Calu3 (cell line): ENCODE results near the gene DEPDC5. TPM values are rescaled to one million over a fixed set of nuclear protein-coding genes. Genes with fewer than 3 reads are reported as not detected.

Experiments
- BruUV-seq: library from RNA; stranded (reverse); fragments of 400-500 nt; replicated peaks from 2 replicates; lab custom pipeline; 2021; lab: Mats Ljungman, UMichigan
- CTCF ChIA-PET: fragments of 300-600 bp; sonication (Branson Sonifier 250); formaldehyde crosslinking; loops from one replicate; lab custom pipeline; 2022; ENCODE audit warnings: antibody characterized with exemption; lab: Charles Lee
- DNase-seq: peaks from one replicate; pipeline ENCODE4 v3.0.0; 2022
- H3K27ac Mint-ChIP-seq: one replicate; pipeline ENCODE4 v1.8.0; 2022; ENCODE audit warnings: mixed read lengths; ENCODE audit not compliant: unreplicated experiment
- H3K27me3 Mint-ChIP-seq: one replicate; pipeline ENCODE4 v1.8.0; 2022; ENCODE audit warnings: mixed read lengths; ENCODE audit not compliant: unreplicated experiment
- H3K36me3 Mint-ChIP-seq: one replicate; pipeline ENCODE4 v1.8.0; 2022; ENCODE audit warnings: mild to moderate bottlenecking, moderate library complexity, mixed read lengths; ENCODE audit not compliant: insufficient read depth, unreplicated experiment
- H3K4me1 Mint-ChIP-seq: one replicate; pipeline ENCODE4 v1.8.0; 2022; ENCODE audit warnings: mild to moderate bottlenecking, low read depth, mixed read lengths; ENCODE audit not compliant: unreplicated experiment
- H3K4me3 Mint-ChIP-seq: one replicate; pipeline ENCODE4 v1.8.0; 2022; ENCODE audit warnings: mild to moderate bottlenecking, low read depth, moderate library complexity, mixed read lengths; ENCODE audit not compliant: unreplicated experiment
- H3K9me3 Mint-ChIP-seq: one replicate; pipeline ENCODE4 v1.8.0; 2022; ENCODE audit warnings: low read depth, mixed read lengths; ENCODE audit not compliant: unreplicated experiment
- intact Hi-C: fragments of 100-400 bp; cut with micrococcal nuclease; formaldehyde crosslinking; loops from one replicate; pipeline ENCODE4 v1.10.0; 2022; ENCODE audit not compliant: unreplicated experiment
- total RNA-seq: library from RNA; stranded (reverse); gene quantifications from 2 replicates; pipeline ENCODE4 v1.2.3, GENCODE V29; 2022
- TF ChIP-seq, protein P1 (sequence below): fragments of 200-600 bp; IDR thresholded peaks from one replicate; pipeline ENCODE4 v1.8.0; 2022; ENCODE audit warnings: antibody characterized with exemption; ENCODE audit not compliant: unreplicated experiment

Gene DEPDC5
- total RNA-seq, 1 experiment from 2014 or later = 33.1 TPM

DNA sequence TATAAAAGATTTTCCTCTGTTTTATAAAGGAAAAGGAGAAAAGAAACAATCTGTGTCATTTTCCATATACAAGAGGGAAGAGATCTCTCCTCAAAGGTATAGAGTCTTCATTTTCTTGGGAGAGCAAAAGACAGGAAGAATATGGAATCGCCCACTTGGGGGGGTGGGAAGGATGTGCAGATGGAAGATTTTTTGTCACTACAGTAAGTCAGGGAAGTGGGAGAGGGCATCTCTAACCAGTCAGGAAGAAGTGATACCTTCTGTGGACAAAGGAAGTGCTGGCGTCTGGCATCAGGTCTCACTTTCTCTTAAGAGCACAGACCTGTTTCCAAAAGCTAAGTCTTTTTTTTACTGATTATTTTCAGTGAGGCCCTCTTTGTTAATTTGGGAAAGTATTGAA is 5.3 kb upstream of the DEPDC5 start:
- no peaks in the 10 kb centered on the region for H3K9me3 Mint-ChIP-seq
- H3K27ac Mint-ChIP-seq = peak overlapping the region; percentile 77
- no peak for DNase-seq
- H3K27me3 Mint-ChIP-seq = no peaks in the 10 kb centered on the region
- H3K4me1 Mint-ChIP-seq = peaks cover 25% of the 10 kb centered on the region
- peaks cover 49% of the 10 kb centered on the region for H3K36me3 Mint-ChIP-seq
- TF ChIP-seq, protein P1, sequence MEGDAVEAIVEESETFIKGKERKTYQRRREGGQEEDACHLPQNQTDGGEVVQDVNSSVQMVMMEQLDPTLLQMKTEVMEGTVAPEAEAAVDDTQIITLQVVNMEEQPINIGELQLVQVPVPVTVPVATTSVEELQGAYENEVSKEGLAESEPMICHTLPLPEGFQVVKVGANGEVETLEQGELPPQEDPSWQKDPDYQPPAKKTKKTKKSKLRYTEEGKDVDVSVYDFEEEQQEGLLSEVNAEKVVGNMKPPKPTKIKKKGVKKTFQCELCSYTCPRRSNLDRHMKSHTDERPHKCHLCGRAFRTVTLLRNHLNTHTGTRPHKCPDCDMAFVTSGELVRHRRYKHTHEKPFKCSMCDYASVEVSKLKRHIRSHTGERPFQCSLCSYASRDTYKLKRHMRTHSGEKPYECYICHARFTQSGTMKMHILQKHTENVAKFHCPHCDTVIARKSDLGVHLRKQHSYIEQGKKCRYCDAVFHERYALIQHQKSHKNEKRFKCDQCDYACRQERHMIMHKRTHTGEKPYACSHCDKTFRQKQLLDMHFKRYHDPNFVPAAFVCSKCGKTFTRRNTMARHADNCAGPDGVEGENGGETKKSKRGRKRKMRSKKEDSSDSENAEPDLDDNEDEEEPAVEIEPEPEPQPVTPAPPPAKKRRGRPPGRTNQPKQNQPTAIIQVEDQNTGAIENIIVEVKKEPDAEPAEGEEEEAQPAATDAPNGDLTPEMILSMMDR = no peak
- H3K4me3 Mint-ChIP-seq = peak overlapping the region; percentile 83
- BruUV-seq = no TSS peak
- CTCF ChIA-PET = no interaction called here
- intact Hi-C loops = no loop called here

DNA sequence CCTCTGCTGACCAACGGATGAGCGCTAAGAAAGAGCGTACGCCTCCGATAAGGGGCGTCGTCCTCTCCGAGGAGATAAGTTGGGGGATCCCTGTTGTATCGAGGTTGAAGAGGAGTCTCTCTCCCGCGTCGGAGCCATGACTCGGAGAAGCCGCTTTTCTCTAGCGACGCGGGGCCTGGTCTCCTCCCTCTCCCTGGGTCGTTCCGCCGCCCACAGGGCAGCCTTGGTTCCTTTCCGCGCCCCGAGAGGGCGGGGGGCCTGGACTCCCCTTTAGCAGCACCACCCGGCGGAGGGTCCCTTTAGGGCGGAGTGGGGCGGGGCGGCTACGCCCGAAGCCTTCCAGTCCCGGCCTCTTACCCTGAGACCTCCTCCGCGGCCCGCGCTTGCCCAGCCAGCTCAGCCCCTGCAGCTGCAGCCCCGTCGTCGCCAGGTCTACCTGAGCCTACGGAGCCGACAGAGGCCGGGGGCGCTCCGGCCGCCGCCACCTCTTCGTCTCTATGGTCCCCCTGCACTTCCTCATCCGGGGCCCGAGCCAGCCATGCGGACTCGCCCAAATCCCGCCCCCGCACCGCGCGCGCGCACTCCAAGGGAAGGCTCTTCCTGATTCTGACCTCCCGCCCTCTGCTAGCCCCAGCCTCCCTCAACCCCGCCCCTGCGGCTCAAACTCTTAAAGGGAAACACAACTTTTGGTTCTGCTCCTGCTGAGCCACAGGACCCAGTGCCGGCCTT is 4.0 kb upstream of the DEPDC5 start, which contains the start of gene PRR14L:
Gene PRR14L (minus strand): TSS at position 497 of the 729 bp plus-strand sequence. CDS start 11,272 bp downstream, outside the sequence.
- intact Hi-C loops = loop anchor here (5.0 kb wide), 2 partner anchors 87 to 198 kb away; partner anchors contain the start of gene PISD
- TF ChIP-seq, protein P1 = no peak
- Mint-ChIP-seq H3K4me1 (peaks cover 33% of the 10 kb centered on the region), H3K9me3 (no peaks in the 10 kb centered on the region), H3K36me3 (peaks cover 57% of the 10 kb centered on the region), H3K27ac (peak within 1 kb of the TSS; percentile 77), H3K27me3 (no peaks in the 10 kb centered on the region), H3K4me3 (peak within 1 kb of the TSS; percentile 83)
- BruUV-seq = no TSS peak
- peak; percentile 98 for DNase-seq
- CTCF ChIA-PET = no interaction called here

DNA sequence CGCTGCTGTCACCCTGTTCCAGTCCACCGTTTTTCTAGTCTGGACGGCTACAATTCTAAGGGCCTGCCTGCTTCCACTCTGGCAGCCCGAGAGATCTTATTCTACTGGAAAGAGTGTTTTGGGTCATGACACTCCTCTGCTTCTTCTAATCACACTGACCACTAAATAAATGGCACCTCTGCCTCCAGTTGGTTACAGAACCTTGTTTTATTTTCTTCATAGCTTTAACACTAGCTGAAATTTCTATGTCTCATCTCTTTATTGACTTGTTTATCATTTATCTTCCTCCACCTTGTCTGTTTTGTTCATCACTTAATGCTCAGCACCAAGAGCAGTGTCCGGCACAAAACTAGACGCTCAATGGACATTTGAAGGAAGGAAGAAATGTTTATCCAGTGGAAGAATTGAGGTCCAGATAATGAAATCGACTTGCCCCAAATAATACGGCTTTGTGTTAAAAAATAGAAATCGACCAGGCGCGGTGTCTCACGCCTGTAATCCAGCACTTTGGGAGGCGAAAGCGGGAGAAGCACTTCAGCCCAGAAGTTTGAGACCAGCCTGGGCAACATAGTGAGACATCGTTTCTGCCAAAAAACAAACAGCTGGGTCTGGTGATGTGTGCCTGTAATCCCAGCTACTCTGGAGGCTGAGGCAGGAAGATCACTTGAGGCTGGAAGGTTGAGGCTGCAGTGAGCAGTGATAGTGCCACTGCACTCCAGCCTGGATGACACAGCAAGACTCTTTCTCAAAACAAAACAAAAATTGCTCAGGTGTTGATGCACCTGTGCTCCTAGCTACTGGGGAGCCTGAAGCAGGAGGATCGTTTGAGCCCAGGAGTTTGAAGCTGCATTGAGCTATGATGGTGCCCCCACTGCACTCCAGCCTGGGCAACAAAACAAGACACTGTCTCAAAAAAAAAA is 3.2 kb upstream of the DEPDC5 start:
- no peaks in the 10 kb centered on the region for H3K27me3 Mint-ChIP-seq
- BruUV-seq = no TSS peak
- peak overlapping the region; percentile 77 for H3K27ac Mint-ChIP-seq
- no peaks in the 10 kb centered on the region for H3K9me3 Mint-ChIP-seq
- intact Hi-C loops = loop anchor here (5.0 kb wide), 2 partner anchors 88 to 197 kb away; partner anchors contain the start of gene PISD
- peak overlapping the region; percentile 83 for H3K4me3 Mint-ChIP-seq
- CTCF ChIA-PET = no interaction called here
- DNase-seq = no peak
- peaks cover 55% of the 10 kb centered on the region for H3K36me3 Mint-ChIP-seq
- TF ChIP-seq, protein P1 = no peak
- peaks cover 41% of the 10 kb centered on the region for H3K4me1 Mint-ChIP-seq

DNA sequence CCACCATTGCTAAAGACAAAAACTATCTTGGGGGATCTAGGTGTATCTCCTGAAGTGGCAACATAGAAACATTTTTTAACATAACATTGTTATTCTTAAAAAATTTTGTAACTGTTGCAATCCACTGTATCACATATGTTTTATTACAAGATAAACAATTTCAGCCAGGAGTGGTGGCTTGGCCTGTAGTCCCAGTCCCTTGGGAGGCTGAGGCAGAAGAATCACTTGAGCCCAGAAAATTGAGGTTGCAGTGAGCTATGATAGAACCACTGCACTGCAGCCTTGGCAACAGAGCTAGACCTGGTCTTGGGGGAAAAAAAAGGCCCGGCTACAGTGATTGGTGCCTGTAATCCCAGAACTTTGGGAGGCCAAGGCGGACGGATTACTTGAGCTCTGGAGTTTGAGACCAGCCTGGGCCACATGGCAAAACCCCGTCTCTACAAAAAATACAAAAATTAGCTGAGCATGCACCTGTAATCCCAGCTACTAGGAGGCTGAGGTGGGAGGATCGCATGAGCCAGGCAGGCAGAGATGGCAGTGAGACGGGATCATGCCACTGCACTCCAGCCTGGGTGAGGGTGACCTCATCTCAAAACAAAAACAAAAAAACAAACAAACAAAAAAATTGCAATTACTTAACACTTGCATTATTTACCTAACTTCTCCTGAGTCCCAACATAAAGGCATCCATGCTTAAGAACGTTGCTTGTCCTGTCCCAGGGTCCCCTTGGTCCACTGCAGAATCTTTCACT is 1.5 kb upstream of the DEPDC5 start:
- peak overlapping the region; percentile 84 for H3K4me3 Mint-ChIP-seq
- H3K36me3 Mint-ChIP-seq = peaks cover 50% of the 10 kb centered on the region
- CTCF ChIA-PET = interaction anchor here (1.1 to 1.7 kb wide), 3 partner anchors 195 to 243 kb away, joined by 3 to 5 read pairs (median 3); no protein-coding TSS in a partner anchor
- intact Hi-C loops = loop anchor here (5.0 kb wide), 2 partner anchors 90 to 195 kb away; partner anchors contain the start of gene PISD
- H3K9me3 Mint-ChIP-seq = no peaks in the 10 kb centered on the region
- H3K4me1 Mint-ChIP-seq = peaks cover 43% of the 10 kb centered on the region
- TF ChIP-seq, protein P1 = no peak
- BruUV-seq = no TSS peak
- DNase-seq = no peak
- H3K27me3 Mint-ChIP-seq = no peaks in the 10 kb centered on the region
- peak overlapping the region; percentile 92 for H3K27ac Mint-ChIP-seq
